ENCODE results near the gene ELMO1. TPM values are rescaled to one million over a fixed set of nuclear protein-coding genes. Genes with fewer than 3 reads are reported as not detected.
"Not testable (repeated sequence)": the region's sequence is repeated elsewhere in the genome, so short reads cannot be mapped to it uniquely, and the experiment has no call there.

The ELMO1 gene
- total and polyA plus RNA-seq, 2 experiments from 2014 or later = 9.6 to 10.8 TPM

- H3K4me1 ChIP-seq (ENCODE audit: low read depth) = no peaks in the 10 kb centered on the region
- DNase-seq (ENCODE audit: low read depth in 1 of 2, low spot score in 1 of 2) = no peak
- no peak overlapping the region for H3K4me3 ChIP-seq
- no peaks in the 10 kb centered on the region for H3K36me3 ChIP-seq
- no peak overlapping the region for H3K27ac ChIP-seq
- TF ChIP-seq, protein P1, sequence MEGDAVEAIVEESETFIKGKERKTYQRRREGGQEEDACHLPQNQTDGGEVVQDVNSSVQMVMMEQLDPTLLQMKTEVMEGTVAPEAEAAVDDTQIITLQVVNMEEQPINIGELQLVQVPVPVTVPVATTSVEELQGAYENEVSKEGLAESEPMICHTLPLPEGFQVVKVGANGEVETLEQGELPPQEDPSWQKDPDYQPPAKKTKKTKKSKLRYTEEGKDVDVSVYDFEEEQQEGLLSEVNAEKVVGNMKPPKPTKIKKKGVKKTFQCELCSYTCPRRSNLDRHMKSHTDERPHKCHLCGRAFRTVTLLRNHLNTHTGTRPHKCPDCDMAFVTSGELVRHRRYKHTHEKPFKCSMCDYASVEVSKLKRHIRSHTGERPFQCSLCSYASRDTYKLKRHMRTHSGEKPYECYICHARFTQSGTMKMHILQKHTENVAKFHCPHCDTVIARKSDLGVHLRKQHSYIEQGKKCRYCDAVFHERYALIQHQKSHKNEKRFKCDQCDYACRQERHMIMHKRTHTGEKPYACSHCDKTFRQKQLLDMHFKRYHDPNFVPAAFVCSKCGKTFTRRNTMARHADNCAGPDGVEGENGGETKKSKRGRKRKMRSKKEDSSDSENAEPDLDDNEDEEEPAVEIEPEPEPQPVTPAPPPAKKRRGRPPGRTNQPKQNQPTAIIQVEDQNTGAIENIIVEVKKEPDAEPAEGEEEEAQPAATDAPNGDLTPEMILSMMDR (IDR thresholded peaks at IDR 0.05; ENCODE audit: low read depth, low read length) = no peak
- H3K27me3 ChIP-seq = no peaks in the 10 kb centered on the region
- H3K9me3 ChIP-seq (ENCODE audit: low read depth) = no peaks in the 10 kb centered on the region
Observed at GRCh38 chr7:37144423-37144822, 304.2 kb downstream of the ELMO1 start.

GRCh38 chr7:37142958-37143357 is 305.7 kb downstream of the ELMO1 start:
- H3K27ac ChIP-seq = no peak overlapping the region
- no peaks in the 10 kb centered on the region for H3K9me3 ChIP-seq (ENCODE audit: low read depth)
- no peaks in the 10 kb centered on the region for H3K27me3 ChIP-seq
- TF ChIP-seq, protein P1 (IDR thresholded peaks at IDR 0.05; ENCODE audit: low read depth, low read length) = no peak
- no peak for DNase-seq (ENCODE audit: low read depth in 1 of 2, low spot score in 1 of 2)
- H3K36me3 ChIP-seq = no peaks in the 10 kb centered on the region
- H3K4me3 ChIP-seq = no peak overlapping the region
- no peaks in the 10 kb centered on the region for H3K4me1 ChIP-seq (ENCODE audit: low read depth)

DNA sequence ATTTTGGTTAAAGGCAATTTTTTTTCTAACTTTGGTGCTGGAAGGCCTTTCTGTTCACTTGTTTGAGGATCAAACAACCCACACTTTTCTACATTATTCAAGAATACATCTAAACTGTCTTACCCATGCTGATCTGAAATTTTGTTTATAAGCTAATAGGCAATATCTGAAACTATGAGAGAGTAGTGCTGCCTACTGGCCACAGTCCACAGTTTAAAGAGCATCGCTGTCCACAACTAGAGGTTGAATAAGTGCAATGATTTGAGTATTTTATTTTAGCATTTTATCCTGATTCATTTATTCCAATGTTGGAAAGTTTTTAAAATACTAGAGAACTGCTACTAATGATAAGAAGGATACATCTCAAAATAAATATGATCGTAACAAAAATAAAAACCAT is 306.9 kb downstream of the ELMO1 start:
- H3K9me3 ChIP-seq (ENCODE audit: low read depth) = no peaks in the 10 kb centered on the region
- H3K36me3 ChIP-seq = no peaks in the 10 kb centered on the region
- H3K27me3 ChIP-seq = no peaks in the 10 kb centered on the region
- TF ChIP-seq, protein P1 (IDR thresholded peaks at IDR 0.05; ENCODE audit: low read depth, low read length) = no peak
- H3K4me1 ChIP-seq (ENCODE audit: low read depth) = no peaks in the 10 kb centered on the region
- no peak for DNase-seq (ENCODE audit: low read depth in 1 of 2, low spot score in 1 of 2)
- no peak overlapping the region for H3K27ac ChIP-seq
- no peak overlapping the region for H3K4me3 ChIP-seq

DNA sequence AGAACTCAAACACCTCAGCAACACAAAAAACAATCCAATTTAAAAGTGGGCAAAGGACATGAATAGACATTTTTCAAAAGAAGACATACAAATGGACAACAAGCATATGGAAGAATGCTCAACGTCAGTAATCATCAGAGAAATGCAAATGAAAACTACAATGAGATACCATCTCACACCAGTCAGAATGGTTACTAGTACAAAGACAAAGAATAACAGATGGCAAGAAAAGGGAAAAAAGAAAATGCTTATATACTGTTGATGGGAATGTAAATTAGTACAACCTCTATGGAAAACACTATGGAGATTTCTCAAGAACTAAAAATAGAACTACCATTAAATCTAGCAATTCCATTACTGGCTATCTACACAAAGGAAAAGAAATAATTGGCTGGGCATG is 314.8 kb downstream of the ELMO1 start:
- not testable (repeated sequence) for H3K27me3 ChIP-seq; H3K27ac ChIP-seq; H3K4me3 ChIP-seq; H3K36me3 ChIP-seq; H3K4me1 ChIP-seq (ENCODE audit: low read depth); H3K9me3 ChIP-seq (ENCODE audit: low read depth); DNase-seq (ENCODE audit: low read depth in 1 of 2, low spot score in 1 of 2)

DNA sequence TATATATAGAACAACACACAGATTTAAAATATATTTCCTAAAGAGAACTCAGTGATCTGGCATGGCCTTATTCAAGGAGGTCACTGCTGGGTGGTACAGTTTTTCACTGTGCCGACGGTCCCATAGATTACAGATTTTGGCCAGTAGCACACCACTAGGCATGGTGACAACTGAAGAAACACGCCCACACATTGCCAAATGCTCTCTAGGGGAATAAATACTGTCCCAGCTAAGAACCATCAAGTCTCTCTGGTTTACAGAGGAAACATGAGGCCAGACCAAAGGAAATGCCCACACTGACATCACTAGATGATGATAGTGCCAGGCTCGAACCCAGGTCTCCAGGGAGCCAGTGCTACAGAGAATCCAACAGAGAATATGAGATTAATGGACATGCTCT is 316.8 kb downstream of the ELMO1 start:
- Histone ChIP-seq H3K36me3 (no peaks in the 10 kb centered on the region), H3K27me3 (no peaks in the 10 kb centered on the region), H3K27ac (no peak overlapping the region), H3K4me1 (ENCODE audit: low read depth) (peaks cover 6% of the 10 kb centered on the region), H3K9me3 (ENCODE audit: low read depth) (no peaks in the 10 kb centered on the region), H3K4me3 (no peak overlapping the region)
- TF ChIP-seq, protein P1 (IDR thresholded peaks at IDR 0.05; ENCODE audit: low read depth, low read length) = no peak
- no peak for DNase-seq (ENCODE audit: low read depth in 1 of 2, low spot score in 1 of 2)

DNA sequence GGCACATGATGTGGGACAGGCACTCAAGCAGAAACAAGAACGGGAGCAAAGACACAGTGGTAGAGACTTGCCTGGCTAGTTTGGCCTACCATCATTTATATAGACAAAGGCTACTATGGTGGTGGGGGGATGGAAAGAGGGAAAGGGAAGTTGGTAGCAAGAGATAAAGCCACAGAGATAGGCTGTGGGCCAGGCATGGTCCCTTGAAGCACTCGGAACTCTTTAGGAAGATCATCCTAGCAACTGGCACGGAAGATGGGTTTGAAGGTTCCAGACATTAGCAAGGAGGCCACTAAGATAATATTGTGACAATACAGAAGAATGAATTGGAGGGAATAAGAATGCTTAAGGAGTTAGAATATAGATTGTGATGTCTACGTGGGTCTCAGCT is 319.6 kb downstream of the ELMO1 start:
- Histone ChIP-seq H3K27me3 (no peaks in the 10 kb centered on the region), H3K27ac (no peak overlapping the region), H3K4me1 (ENCODE audit: low read depth) (peaks cover 6% of the 10 kb centered on the region), H3K36me3 (no peaks in the 10 kb centered on the region), H3K9me3 (ENCODE audit: low read depth) (no peaks in the 10 kb centered on the region), H3K4me3 (no peak overlapping the region)
- no peak for DNase-seq (ENCODE audit: low read depth in 1 of 2, low spot score in 1 of 2)
- TF ChIP-seq, protein P1 (IDR thresholded peaks at IDR 0.05; ENCODE audit: low read depth, low read length) = no peak
